Fibroblast of the aortic adventitia (primary cell): Measurements from ENCODE around the gene NCKIPSD. TPM values are rescaled to one million over a fixed set of nuclear protein-coding genes. Genes with fewer than 3 reads are reported as not detected.

Experiments
- DNase-seq: peaks from one replicate; pipeline ENCODE4 v3.0.0-alpha.2; 2010; ENCODE audit warnings: low read depth
- H3K4me3 ChIP-seq: 2 replicates; pipeline ENCODE4 v1.5.1; 2011; ENCODE audit warnings: low read depth, mild to moderate bottlenecking, control low read depth, low read length, moderate library complexity
- total RNA-seq: library from RNA; depleted of rRNA; stranded (reverse); fragments of >200 nt; gene quantifications from 2 replicates; pipeline ENCODE4 v1.2.3, GENCODE V29; 2012; ENCODE audit warnings: low replicate concordance
- TF ChIP-seq, protein P1 (sequence below): IDR thresholded peaks from 2 replicates; pipeline ENCODE4 v1.5.1; 2011; ENCODE audit warnings: mild to moderate bottlenecking, low read length, control low read depth, inconsistent platforms; ENCODE audit not compliant: insufficient read depth

The NCKIPSD gene
- total RNA-seq, 1 donor = 20.0 TPM

- no peak overlapping the region for H3K4me3 ChIP-seq
- TF ChIP-seq, protein P1, sequence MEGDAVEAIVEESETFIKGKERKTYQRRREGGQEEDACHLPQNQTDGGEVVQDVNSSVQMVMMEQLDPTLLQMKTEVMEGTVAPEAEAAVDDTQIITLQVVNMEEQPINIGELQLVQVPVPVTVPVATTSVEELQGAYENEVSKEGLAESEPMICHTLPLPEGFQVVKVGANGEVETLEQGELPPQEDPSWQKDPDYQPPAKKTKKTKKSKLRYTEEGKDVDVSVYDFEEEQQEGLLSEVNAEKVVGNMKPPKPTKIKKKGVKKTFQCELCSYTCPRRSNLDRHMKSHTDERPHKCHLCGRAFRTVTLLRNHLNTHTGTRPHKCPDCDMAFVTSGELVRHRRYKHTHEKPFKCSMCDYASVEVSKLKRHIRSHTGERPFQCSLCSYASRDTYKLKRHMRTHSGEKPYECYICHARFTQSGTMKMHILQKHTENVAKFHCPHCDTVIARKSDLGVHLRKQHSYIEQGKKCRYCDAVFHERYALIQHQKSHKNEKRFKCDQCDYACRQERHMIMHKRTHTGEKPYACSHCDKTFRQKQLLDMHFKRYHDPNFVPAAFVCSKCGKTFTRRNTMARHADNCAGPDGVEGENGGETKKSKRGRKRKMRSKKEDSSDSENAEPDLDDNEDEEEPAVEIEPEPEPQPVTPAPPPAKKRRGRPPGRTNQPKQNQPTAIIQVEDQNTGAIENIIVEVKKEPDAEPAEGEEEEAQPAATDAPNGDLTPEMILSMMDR = no peak
- DNase-seq = no peak
These were observed 21.4 kb upstream of the NCKIPSD start for GRCh38 chr3:48707157-48707556.

GRCh38 chr3:48702320-48702920 is 16.7 kb upstream of the NCKIPSD start:
- no peak overlapping the region for H3K4me3 ChIP-seq
- DNase-seq = no peak
- TF ChIP-seq, protein P1 = no peak

DNA sequence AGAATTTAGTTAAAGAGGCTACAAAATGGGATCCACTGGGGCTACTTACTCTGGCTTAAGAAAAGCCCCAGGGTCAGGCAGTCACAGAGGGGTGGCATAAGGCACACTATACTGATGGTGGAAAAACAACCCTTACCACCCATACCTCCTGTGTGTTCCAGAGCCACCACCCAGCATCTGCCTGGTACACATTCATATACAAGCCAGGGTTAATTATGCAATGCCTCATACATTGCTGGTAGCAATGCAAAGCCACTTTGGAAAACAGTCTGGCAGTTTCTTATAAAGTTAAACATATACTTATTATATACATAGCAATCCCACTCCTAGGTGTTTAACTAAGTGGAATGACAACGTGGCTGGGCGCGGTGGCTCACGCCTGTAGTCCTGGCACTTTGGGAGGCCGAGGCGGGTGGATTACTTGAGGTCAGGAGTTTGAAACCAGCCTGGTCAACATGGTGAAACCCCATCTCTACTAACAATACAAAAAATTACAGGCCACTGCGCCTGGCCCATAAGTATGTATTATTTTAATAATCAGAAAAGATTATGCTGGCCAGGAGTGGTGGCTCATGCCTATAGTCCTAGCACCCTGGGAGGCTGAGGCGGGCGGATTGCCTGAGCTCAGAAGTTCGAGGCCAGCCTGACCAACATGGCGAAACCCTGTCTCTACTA is 15.2 kb upstream of the NCKIPSD start:
- H3K4me3 ChIP-seq = no peak overlapping the region
- TF ChIP-seq, protein P1 = no peak

GRCh38 chr3:48698891-48699290 is 13.2 kb upstream of the NCKIPSD start:
- TF ChIP-seq, protein P1 = no peak
- H3K4me3 ChIP-seq = no peak overlapping the region
- DNase-seq = no peak

More for the DNA sequence above, 15.2 kb upstream of the NCKIPSD start:
- no peak for DNase-seq

DNA sequence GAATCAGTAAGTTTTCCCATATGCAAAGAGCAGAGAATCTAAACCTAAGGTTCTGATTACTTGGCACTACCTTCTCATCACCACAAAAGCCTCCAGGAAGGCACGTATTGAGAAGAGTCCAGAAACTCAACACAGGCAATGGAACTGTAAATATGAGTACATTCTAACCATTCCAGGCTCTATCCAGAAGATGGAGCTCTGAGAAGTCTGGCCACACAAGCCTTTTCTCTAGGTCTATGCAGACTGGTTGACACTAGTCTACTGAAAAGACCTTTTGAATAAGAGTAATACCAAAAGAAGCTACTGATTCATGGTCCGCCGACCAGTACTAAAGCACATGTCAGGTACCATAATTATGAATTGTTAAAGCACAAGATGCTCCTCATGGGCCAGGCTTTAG is 12.2 kb upstream of the NCKIPSD start:
- H3K4me3 ChIP-seq = no peak overlapping the region
- no peak for DNase-seq
- TF ChIP-seq, protein P1 = no peak

DNA sequence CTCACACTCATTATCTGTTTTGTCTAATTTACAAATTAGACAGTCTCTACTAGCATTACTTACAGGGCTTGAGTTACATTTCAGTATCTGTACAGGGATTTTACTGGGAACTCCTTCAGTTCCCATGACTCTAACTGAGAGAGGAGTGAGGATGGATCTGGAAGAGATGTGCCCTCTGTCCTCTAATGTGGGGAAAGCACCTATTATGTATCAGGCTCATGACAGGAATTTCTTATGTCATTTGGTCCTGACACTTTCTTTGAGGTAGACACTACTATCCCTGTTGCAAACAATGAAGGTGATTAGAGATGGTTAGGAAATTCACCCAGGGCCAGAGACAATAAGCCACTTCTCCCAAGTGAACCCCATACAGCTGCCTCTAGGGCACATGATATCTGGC is 10.9 kb upstream of the NCKIPSD start:
- TF ChIP-seq, protein P1 = no peak
- no peak for DNase-seq
- H3K4me3 ChIP-seq = no peak overlapping the region
